Endodermal cell (in vitro differentiated cells): ENCODE measurements around the gene KIAA0232. TPM values are rescaled to one million over a fixed set of nuclear protein-coding genes. Genes with fewer than 3 reads are reported as not detected.

Experiments
- DNase-seq: peaks from one replicate; pipeline ENCODE4 v3.0.0-alpha.2; 2017
- H3K27ac ChIP-seq: 2 replicates; pipeline ENCODE4 v1.5.1; 2013; ENCODE audit warnings: mild to moderate bottlenecking, low read depth, low read length, moderate library complexity
- H3K27me3 ChIP-seq: 2 replicates; pipeline ENCODE4 v1.6.1; 2013; ENCODE audit warnings: mild to moderate bottlenecking, low read length, moderate library complexity; ENCODE audit not compliant: insufficient read depth, control insufficient read depth, poor library complexity, severe bottlenecking
- H3K36me3 ChIP-seq: 2 replicates; pipeline ENCODE4 v1.7.0; 2013; ENCODE audit warnings: mild to moderate bottlenecking, low read length, moderate library complexity; ENCODE audit not compliant: control insufficient read depth, insufficient read depth
- H3K4me1 ChIP-seq: one replicate; pipeline ENCODE4 v1.7.0; 2013; ENCODE audit warnings: low read length; ENCODE audit not compliant: control insufficient read depth, insufficient read depth
- H3K4me3 ChIP-seq: 2 replicates; pipeline ENCODE4 v1.5.1; 2013; ENCODE audit warnings: mild to moderate bottlenecking, low read length, moderate library complexity
- H3K9ac ChIP-seq: 2 replicates; pipeline ENCODE4 v1.6.1; 2013; ENCODE audit warnings: mild to moderate bottlenecking, low read length, moderate library complexity; ENCODE audit not compliant: poor library complexity, severe bottlenecking; ENCODE audit errors: extremely low read depth
- H3K9me3 ChIP-seq: 2 replicates; pipeline ENCODE4 v1.6.1; 2013; ENCODE audit warnings: mild to moderate bottlenecking, low read length, moderate library complexity; ENCODE audit not compliant: control insufficient read depth
- H3K27ac Mint-ChIP-seq: 2 replicates; pipeline ENCODE4 v1.8.0; 2020; ENCODE audit warnings: mixed read lengths
- H3K27me3 Mint-ChIP-seq: 2 replicates; pipeline ENCODE4 v1.8.0; 2021; ENCODE audit warnings: mild to moderate bottlenecking, mixed read lengths; ENCODE audit not compliant: insufficient read depth
- H3K36me3 Mint-ChIP-seq: 2 replicates; pipeline ENCODE4 v1.8.0; 2020; ENCODE audit warnings: low read depth, mixed read lengths
- H3K4me1 Mint-ChIP-seq: 2 replicates; pipeline ENCODE4 v1.8.0; 2020; ENCODE audit warnings: mixed read lengths
- H3K4me3 Mint-ChIP-seq: 2 replicates; pipeline ENCODE4 v1.8.0; 2020; ENCODE audit warnings: mild to moderate bottlenecking, moderate library complexity, mixed read lengths
- H3K9me3 Mint-ChIP-seq: 2 replicates; pipeline ENCODE4 v1.8.0; 2020; ENCODE audit warnings: mild to moderate bottlenecking, mixed read lengths
- WGBS, 2 experiments: methylation state at CpG; one replicate each; pipeline versions ENCODE4 v1.1.5 to v1.1.7; 2013; ENCODE audit warnings: missing lambda C conversion rate in 2 of 2, mixed read lengths in 1 of 2; ENCODE audit not compliant: insufficient coverage in 1 of 2, insufficient read length in 1 of 2; 5-methylcytosine and 5-hydroxymethylcytosine counted together
- total RNA-seq, 2 donors: library from RNA; stranded (reverse); fragmentation: NEBNext Ultra II Directional in 1 of 2; extraction: Animal tissue kit (Norgen Biotek cat#: 25700) in 1 of 2; gene quantifications; 2 replicates in 1 of 2; 3 replicates in 1 of 2; pipeline ENCODE4 v1.2.1, GENCODE V29; 2021
- TF ChIP-seq, protein P1 (sequence below): fragments of 200-600 bp; sonication (generic); conservative IDR thresholded peaks from 2 replicates; pipeline ENCODE4 v1.5.0; 2021; ENCODE audit warnings: antibody characterized with exemption, mild to moderate bottlenecking

KIAA0232 gene
- total RNA-seq, 2 donors from 2014 or later: 32.9 to 43.5 TPM

DNA sequence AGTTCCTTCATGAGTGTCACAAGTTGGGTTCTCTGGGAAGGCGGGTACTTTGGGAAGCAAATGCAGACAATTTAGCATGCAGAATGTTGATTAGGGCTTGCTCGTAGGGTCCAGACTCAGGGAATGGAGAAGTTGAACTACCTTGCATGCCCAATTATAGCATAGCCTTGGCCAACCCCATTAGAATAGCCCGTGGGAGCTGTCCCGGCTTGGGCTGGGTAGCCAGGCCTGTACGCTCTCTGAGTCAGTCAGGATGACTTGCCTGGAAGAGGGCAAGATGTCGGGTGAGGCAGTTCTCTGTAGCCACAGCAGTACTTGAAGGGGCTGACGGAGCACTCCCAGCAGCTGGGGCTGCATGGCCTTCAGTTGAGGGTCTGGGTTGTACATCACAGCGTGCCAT is 19.5 kb downstream of the KIAA0232 start:
- H3K9ac ChIP-seq: no peak overlapping the region
- 89 to 94% methylated on average over 6 to 8 of the region's 8 CpGs for WGBS, 2 experiments
- no peaks in the 10 kb centered on the region for H3K9me3 ChIP-seq
- Mint-ChIP-seq H3K4me3 (no peak overlapping the region), H3K9me3 (no peaks in the 10 kb centered on the region), H3K27me3 (no peaks in the 10 kb centered on the region), H3K4me1 (peaks cover 1% of the 10 kb centered on the region), H3K27ac (no peak overlapping the region), H3K36me3 (peaks cover 10% of the 10 kb centered on the region)
- H3K27me3 ChIP-seq: no peaks in the 10 kb centered on the region
- TF ChIP-seq, protein P1, sequence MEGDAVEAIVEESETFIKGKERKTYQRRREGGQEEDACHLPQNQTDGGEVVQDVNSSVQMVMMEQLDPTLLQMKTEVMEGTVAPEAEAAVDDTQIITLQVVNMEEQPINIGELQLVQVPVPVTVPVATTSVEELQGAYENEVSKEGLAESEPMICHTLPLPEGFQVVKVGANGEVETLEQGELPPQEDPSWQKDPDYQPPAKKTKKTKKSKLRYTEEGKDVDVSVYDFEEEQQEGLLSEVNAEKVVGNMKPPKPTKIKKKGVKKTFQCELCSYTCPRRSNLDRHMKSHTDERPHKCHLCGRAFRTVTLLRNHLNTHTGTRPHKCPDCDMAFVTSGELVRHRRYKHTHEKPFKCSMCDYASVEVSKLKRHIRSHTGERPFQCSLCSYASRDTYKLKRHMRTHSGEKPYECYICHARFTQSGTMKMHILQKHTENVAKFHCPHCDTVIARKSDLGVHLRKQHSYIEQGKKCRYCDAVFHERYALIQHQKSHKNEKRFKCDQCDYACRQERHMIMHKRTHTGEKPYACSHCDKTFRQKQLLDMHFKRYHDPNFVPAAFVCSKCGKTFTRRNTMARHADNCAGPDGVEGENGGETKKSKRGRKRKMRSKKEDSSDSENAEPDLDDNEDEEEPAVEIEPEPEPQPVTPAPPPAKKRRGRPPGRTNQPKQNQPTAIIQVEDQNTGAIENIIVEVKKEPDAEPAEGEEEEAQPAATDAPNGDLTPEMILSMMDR: no peak
- H3K4me3 ChIP-seq: no peak overlapping the region
- no peak for DNase-seq
- H3K36me3 ChIP-seq: peaks cover 18% of the 10 kb centered on the region
- H3K27ac ChIP-seq: no peak overlapping the region
- no peaks in the 10 kb centered on the region for H3K4me1 ChIP-seq

DNA sequence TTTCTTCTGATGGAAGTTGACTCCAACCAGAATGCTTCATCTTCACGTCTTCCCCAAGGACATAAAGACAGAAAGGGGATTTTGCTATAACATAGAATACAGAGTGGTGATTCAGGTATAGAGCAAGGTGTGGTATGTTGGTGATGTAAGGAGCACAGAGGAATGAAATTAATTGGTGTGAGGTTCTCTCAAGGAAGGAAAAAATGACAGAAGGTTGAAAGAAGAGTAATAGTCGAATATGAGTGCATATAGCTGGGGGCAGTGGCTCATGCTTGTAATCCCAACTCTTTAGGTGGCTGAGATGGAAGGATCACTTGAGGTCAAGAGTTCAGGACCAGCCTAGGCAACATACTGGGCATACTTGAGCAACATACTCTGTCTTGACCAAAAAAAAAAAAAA is 20.1 kb downstream of the KIAA0232 start:
- no peaks in the 10 kb centered on the region for H3K9me3 Mint-ChIP-seq
- Histone ChIP-seq H3K27me3 (no peaks in the 10 kb centered on the region), H3K9me3 (no peaks in the 10 kb centered on the region), H3K4me1 (no peaks in the 10 kb centered on the region), H3K36me3 (peaks cover 15% of the 10 kb centered on the region), H3K27ac (no peak overlapping the region), H3K9ac (no peak overlapping the region), H3K4me3 (no peak overlapping the region)
- TF ChIP-seq, protein P1: no peak
- no peak for DNase-seq
- H3K27ac Mint-ChIP-seq: no peak overlapping the region
- H3K4me1 Mint-ChIP-seq: peaks cover 1% of the 10 kb centered on the region
- WGBS, 2 experiments: 80 to 96% methylated on average over 1 to 2 of the region's 2 CpGs
- peaks cover 7% of the 10 kb centered on the region for H3K36me3 Mint-ChIP-seq
- H3K27me3 Mint-ChIP-seq: no peaks in the 10 kb centered on the region
- H3K4me3 Mint-ChIP-seq: no peak overlapping the region

GRCh38 chr4:6803246-6803645 is 20.7 kb downstream of the KIAA0232 start:
- Histone ChIP-seq H3K27me3 (no peaks in the 10 kb centered on the region), H3K27ac (no peak overlapping the region), H3K4me1 (no peaks in the 10 kb centered on the region), H3K9me3 (no peaks in the 10 kb centered on the region), H3K9ac (no peak overlapping the region), H3K36me3 (peaks cover 15% of the 10 kb centered on the region), H3K4me3 (no peak overlapping the region)
- Mint-ChIP-seq H3K27ac (no peak overlapping the region), H3K36me3 (peaks cover 7% of the 10 kb centered on the region), H3K4me1 (peaks cover 1% of the 10 kb centered on the region), H3K27me3 (no peaks in the 10 kb centered on the region), H3K9me3 (no peaks in the 10 kb centered on the region), H3K4me3 (no peak overlapping the region)
- no peak for DNase-seq
- 100% methylated on average over 1 of the region's 1 CpG; no CpG with 5 or more reads in 1 of the 2 experiments for WGBS, 2 experiments
- TF ChIP-seq, protein P1: no peak
